ENCODE data around the gene GNAZ. TPM values are rescaled to one million over a fixed set of nuclear protein-coding genes. Genes with fewer than 3 reads are reported as not detected.

Gene GNAZ
- total RNA-seq, 1 experiment from 2014 or later = 6.0 TPM

- peak; percentile 30 for DNase-seq (ENCODE audit: low spot score)
Observed at GRCh38 chr22:23106344-23106743, 36.0 kb downstream of the GNAZ start.

- DNase-seq (ENCODE audit: low spot score) = no peak
Observed at GRCh38 chr22:23106906-23107367, 36.6 kb downstream of the GNAZ start.

GRCh38 chr22:23107487-23108248 is 37.3 kb downstream of the GNAZ start:
- DNase-seq (ENCODE audit: low spot score) = no peak

- no peak for DNase-seq (ENCODE audit: low spot score)
Observed at GRCh38 chr22:23108249-23109078, 38.1 kb downstream of the GNAZ start.

GRCh38 chr22:23109079-23109347 is 38.7 kb downstream of the GNAZ start:
- no peak for DNase-seq (ENCODE audit: low spot score)

- no peak for DNase-seq (ENCODE audit: low spot score)
Observed at GRCh38 chr22:23109441-23109978, 39.2 kb downstream of the GNAZ start.

GRCh38 chr22:23110190-23110921 is 40.0 kb downstream of the GNAZ start:
- no peak for DNase-seq (ENCODE audit: low spot score)

GRCh38 chr22:23110922-23111527 is 40.7 kb downstream of the GNAZ start:
- DNase-seq (ENCODE audit: low spot score) = no peak

- DNase-seq (ENCODE audit: low spot score) = no peak
Observed at GRCh38 chr22:23112472-23113012, 42.2 kb downstream of the GNAZ start.

- no peak for DNase-seq (ENCODE audit: low spot score)
Observed at GRCh38 chr22:23113067-23113846, 42.9 kb downstream of the GNAZ start.

- DNase-seq (ENCODE audit: low spot score) = no peak
Observed at GRCh38 chr22:23113847-23114720, 43.8 kb downstream of the GNAZ start.

GRCh38 chr22:23114721-23115020 is 44.4 kb downstream of the GNAZ start:
- no peak for DNase-seq (ENCODE audit: low spot score)

GRCh38 chr22:23115369-23115768 is 45.0 kb downstream of the GNAZ start:
- DNase-seq (ENCODE audit: low spot score) = no peak

- DNase-seq (ENCODE audit: low spot score) = no peak
Observed at GRCh38 chr22:23115825-23116494, 45.6 kb downstream of the GNAZ start.

GRCh38 chr22:23116506-23117263 is 46.4 kb downstream of the GNAZ start:
- DNase-seq (ENCODE audit: low spot score) = no peak

GRCh38 chr22:23117275-23117674 is 47.0 kb downstream of the GNAZ start:
- no peak for DNase-seq (ENCODE audit: low spot score)

GRCh38 chr22:23117891-23118646 is 47.8 kb downstream of the GNAZ start:
- DNase-seq (ENCODE audit: low spot score) = no peak
